Neural cell (in vitro differentiated cells): ENCODE measurements around the gene ENPP5.

Experiments used
- EP300 ChIP-seq: fragments of 450-650 bp; conservative IDR thresholded peaks from 2 replicates; pipeline ENCODE4 v1.6.1; 2014; ENCODE audit warnings: antibody characterized with exemption, mild to moderate bottlenecking, moderate library complexity; ENCODE audit not compliant: poor library complexity, severe bottlenecking
- EZH2 ChIP-seq: fragments of 200-600, 300-800 bp; shearing (Covaris generic), sonication (generic); IDR thresholded peaks from 2 replicates; pipeline ENCODE4 v1.6.1; 2014; ENCODE audit warnings: antibody characterized with exemption, low read length, borderline replicate concordance, mild to moderate bottlenecking; ENCODE audit not compliant: insufficient read depth, poor library complexity, severe bottlenecking
- MXI1 ChIP-seq: fragments of 450-650 bp; conservative IDR thresholded peaks from 2 replicates; pipeline ENCODE4 v1.6.1; 2014; ENCODE audit warnings: antibody characterized with exemption, mild to moderate bottlenecking; ENCODE audit not compliant: poor library complexity, severe bottlenecking
- POLR2AphosphoS5 ChIP-seq: IDR thresholded peaks from 2 replicates; pipeline ENCODE4 v1.6.1; 2012
- SMC3 ChIP-seq: fragments of 450-650 bp; conservative IDR thresholded peaks from 2 replicates; pipeline ENCODE4 v1.6.1; 2014; ENCODE audit warnings: antibody characterized with exemption, mild to moderate bottlenecking, moderate library complexity; ENCODE audit not compliant: poor library complexity
- TAF1 ChIP-seq: IDR thresholded peaks from 2 replicates; pipeline ENCODE4 v1.6.1; 2012; ENCODE audit warnings: low read depth
- TF ChIP-seq, protein P1 (sequence below): fragments of 450-650 bp; IDR thresholded peaks from 2 replicates; pipeline ENCODE4 v1.5.1; 2014; ENCODE audit warnings: antibody characterized with exemption, mild to moderate bottlenecking, moderate library complexity; ENCODE audit not compliant: poor library complexity, severe bottlenecking
- TF ChIP-seq, protein P2 (sequence below): IDR thresholded peaks from 2 replicates; pipeline ENCODE4 v1.6.1; 2012; ENCODE audit warnings: borderline replicate concordance

DNA sequence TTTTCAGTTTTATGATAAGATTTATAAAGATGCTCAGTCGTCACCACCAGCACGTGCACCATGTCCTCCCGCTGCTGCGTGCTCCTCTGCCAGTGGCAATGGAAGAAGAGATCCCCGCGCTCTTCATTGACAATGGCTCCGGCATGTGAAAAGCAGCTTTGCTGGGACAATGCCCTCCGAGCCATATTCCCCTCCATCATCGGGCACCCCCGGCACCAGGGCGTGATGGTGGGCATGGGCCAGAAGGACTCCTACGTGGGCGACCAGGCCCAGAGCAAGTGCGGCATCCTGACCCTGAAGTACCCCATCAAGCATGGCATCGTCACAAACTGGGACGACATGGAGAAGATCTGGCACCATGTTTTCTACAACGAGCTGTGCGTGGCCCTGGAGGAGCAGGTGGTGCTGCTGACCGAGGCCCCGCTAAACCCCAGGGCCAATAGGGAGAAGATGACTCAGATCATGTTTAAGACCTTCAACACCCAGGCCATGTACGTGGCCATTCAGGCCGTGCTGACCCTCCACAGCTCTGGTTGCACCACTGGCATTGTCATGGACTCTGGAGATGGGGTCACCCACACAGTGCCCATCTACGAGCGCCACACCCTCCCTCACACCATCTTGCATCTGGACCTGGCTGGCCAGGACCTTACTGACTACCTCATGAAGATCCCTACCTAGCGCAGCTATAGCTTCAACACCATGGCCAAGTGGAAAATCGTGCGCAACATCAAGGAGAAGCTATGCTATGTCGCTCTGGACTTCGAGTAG, 34.3 kb upstream of the ENPP5 start:
- TF ChIP-seq, protein P1, sequence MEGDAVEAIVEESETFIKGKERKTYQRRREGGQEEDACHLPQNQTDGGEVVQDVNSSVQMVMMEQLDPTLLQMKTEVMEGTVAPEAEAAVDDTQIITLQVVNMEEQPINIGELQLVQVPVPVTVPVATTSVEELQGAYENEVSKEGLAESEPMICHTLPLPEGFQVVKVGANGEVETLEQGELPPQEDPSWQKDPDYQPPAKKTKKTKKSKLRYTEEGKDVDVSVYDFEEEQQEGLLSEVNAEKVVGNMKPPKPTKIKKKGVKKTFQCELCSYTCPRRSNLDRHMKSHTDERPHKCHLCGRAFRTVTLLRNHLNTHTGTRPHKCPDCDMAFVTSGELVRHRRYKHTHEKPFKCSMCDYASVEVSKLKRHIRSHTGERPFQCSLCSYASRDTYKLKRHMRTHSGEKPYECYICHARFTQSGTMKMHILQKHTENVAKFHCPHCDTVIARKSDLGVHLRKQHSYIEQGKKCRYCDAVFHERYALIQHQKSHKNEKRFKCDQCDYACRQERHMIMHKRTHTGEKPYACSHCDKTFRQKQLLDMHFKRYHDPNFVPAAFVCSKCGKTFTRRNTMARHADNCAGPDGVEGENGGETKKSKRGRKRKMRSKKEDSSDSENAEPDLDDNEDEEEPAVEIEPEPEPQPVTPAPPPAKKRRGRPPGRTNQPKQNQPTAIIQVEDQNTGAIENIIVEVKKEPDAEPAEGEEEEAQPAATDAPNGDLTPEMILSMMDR, result no peak
- TF ChIP-seq EZH2 (no peak), TAF1 (no peak), MXI1 (no peak), EP300 (no peak), POLR2AphosphoS5 (no peak), SMC3 (no peak)
- TF ChIP-seq, protein P2, sequence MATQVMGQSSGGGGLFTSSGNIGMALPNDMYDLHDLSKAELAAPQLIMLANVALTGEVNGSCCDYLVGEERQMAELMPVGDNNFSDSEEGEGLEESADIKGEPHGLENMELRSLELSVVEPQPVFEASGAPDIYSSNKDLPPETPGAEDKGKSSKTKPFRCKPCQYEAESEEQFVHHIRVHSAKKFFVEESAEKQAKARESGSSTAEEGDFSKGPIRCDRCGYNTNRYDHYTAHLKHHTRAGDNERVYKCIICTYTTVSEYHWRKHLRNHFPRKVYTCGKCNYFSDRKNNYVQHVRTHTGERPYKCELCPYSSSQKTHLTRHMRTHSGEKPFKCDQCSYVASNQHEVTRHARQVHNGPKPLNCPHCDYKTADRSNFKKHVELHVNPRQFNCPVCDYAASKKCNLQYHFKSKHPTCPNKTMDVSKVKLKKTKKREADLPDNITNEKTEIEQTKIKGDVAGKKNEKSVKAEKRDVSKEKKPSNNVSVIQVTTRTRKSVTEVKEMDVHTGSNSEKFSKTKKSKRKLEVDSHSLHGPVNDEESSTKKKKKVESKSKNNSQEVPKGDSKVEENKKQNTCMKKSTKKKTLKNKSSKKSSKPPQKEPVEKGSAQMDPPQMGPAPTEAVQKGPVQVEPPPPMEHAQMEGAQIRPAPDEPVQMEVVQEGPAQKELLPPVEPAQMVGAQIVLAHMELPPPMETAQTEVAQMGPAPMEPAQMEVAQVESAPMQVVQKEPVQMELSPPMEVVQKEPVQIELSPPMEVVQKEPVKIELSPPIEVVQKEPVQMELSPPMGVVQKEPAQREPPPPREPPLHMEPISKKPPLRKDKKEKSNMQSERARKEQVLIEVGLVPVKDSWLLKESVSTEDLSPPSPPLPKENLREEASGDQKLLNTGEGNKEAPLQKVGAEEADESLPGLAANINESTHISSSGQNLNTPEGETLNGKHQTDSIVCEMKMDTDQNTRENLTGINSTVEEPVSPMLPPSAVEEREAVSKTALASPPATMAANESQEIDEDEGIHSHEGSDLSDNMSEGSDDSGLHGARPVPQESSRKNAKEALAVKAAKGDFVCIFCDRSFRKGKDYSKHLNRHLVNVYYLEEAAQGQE, result no peak
